ENCODE data around the gene CRYGN.

DNA sequence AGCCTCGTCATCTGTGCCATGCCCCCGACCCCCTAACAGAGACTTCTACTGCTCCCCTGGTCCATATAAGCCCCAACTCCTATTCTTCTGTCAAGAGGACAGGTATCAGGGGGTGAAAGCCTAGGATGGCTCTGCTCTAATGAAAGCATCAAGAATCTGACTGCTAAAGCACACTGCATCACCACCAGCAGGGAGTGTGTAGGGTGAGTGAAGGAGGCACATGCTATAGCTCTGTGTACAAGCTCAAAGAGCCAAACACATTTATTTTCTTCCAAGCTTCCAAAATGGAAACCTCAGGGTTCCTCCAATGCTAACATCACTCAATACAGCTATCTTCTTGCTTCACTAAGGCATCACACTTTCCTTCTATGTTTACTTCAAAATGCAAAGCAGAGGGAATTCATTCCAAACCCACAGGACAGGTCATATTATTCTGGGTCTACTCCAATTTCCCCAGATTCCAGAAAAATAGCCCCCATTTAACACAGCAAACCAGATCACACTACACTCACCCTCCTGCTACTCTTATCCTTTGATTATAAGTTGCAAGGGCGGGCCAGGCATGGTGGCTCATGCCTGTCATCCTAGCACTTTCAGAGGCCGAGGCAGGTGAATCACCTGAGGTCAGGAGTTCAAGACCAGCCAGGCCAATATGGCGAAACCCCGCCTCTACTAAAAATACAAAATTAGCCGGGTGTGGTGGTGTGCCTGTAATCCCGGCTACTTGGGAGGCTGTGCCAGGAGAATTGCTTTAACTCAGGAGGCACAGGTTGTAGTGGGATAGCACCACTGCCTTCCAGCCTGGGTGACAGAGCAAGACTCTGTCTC lies 43.2 kb upstream of the CRYGN start:
- TF ChIP-seq RARB (CRISPR knock-in tag; IDR thresholded peaks at IDR 0.05) (no peak), ZNF8 (CRISPR knock-in tag; IDR thresholded peaks at IDR 0.05) (no peak), ARNTL (CRISPR knock-in tag; IDR thresholded peaks at IDR 0.05; ENCODE audit: borderline replicate concordance, low read depth) (no peak), BACH2 (CRISPR knock-in tag; IDR thresholded peaks at IDR 0.05; ENCODE audit: borderline replicate concordance) (no peak), TOX (CRISPR knock-in tag; IDR thresholded peaks at IDR 0.05; ENCODE audit: borderline replicate concordance) (no peak), ZFP30 (CRISPR knock-in tag; IDR thresholded peaks at IDR 0.05) (no peak), ISL1 (CRISPR knock-in tag; IDR thresholded peaks at IDR 0.05) (no peak), PPARA (CRISPR knock-in tag; IDR thresholded peaks at IDR 0.05; ENCODE audit: borderline replicate concordance) (no peak), ZNF70 (CRISPR knock-in tag; IDR thresholded peaks at IDR 0.05) (no peak), ZFP3 (CRISPR knock-in tag; IDR thresholded peaks at IDR 0.05) (no peak)
- TF ChIP-seq, protein P1, sequence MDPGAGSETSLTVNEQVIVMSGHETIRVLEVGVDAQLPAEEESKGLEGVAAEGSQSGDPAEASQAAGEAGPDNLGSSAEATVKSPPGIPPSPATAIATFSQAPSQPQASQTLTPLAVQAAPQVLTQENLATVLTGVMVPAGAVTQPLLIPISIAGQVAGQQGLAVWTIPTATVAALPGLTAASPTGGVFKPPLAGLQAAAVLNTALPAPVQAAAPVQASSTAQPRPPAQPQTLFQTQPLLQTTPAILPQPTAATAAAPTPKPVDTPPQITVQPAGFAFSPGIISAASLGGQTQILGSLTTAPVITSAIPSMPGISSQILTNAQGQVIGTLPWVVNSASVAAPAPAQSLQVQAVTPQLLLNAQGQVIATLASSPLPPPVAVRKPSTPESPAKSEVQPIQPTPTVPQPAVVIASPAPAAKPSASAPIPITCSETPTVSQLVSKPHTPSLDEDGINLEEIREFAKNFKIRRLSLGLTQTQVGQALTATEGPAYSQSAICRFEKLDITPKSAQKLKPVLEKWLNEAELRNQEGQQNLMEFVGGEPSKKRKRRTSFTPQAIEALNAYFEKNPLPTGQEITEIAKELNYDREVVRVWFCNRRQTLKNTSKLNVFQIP (CRISPR knock-in tag; IDR thresholded peaks at IDR 0.05; ENCODE audit: borderline replicate concordance, low read depth), result no peak
- TF ChIP-seq, protein P2, sequence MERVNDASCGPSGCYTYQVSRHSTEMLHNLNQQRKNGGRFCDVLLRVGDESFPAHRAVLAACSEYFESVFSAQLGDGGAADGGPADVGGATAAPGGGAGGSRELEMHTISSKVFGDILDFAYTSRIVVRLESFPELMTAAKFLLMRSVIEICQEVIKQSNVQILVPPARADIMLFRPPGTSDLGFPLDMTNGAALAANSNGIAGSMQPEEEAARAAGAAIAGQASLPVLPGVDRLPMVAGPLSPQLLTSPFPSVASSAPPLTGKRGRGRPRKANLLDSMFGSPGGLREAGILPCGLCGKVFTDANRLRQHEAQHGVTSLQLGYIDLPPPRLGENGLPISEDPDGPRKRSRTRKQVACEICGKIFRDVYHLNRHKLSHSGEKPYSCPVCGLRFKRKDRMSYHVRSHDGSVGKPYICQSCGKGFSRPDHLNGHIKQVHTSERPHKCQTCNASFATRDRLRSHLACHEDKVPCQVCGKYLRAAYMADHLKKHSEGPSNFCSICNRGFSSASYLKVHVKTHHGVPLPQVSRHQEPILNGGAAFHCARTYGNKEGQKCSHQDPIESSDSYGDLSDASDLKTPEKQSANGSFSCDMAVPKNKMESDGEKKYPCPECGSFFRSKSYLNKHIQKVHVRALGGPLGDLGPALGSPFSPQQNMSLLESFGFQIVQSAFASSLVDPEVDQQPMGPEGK (CRISPR knock-in tag; IDR thresholded peaks at IDR 0.05; ENCODE audit: borderline replicate concordance), result no peak
- TF ChIP-seq, protein P3, sequence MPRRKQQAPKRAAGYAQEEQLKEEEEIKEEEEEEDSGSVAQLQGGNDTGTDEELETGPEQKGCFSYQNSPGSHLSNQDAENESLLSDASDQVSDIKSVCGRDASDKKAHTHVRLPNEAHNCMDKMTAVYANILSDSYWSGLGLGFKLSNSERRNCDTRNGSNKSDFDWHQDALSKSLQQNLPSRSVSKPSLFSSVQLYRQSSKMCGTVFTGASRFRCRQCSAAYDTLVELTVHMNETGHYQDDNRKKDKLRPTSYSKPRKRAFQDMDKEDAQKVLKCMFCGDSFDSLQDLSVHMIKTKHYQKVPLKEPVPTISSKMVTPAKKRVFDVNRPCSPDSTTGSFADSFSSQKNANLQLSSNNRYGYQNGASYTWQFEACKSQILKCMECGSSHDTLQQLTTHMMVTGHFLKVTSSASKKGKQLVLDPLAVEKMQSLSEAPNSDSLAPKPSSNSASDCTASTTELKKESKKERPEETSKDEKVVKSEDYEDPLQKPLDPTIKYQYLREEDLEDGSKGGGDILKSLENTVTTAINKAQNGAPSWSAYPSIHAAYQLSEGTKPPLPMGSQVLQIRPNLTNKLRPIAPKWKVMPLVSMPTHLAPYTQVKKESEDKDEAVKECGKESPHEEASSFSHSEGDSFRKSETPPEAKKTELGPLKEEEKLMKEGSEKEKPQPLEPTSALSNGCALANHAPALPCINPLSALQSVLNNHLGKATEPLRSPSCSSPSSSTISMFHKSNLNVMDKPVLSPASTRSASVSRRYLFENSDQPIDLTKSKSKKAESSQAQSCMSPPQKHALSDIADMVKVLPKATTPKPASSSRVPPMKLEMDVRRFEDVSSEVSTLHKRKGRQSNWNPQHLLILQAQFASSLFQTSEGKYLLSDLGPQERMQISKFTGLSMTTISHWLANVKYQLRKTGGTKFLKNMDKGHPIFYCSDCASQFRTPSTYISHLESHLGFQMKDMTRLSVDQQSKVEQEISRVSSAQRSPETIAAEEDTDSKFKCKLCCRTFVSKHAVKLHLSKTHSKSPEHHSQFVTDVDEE (CRISPR knock-in tag; IDR thresholded peaks at IDR 0.05), result no peak
- TF ChIP-seq, protein P4, sequence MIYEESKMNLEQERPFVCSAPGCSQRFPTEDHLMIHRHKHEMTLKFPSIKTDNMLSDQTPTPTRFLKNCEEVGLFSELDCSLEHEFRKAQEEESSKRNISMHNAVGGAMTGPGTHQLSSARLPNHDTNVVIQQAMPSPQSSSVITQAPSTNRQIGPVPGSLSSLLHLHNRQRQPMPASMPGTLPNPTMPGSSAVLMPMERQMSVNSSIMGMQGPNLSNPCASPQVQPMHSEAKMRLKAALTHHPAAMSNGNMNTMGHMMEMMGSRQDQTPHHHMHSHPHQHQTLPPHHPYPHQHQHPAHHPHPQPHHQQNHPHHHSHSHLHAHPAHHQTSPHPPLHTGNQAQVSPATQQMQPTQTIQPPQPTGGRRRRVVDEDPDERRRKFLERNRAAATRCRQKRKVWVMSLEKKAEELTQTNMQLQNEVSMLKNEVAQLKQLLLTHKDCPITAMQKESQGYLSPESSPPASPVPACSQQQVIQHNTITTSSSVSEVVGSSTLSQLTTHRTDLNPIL (CRISPR knock-in tag; IDR thresholded peaks at IDR 0.05; ENCODE audit: low read depth), result no peak

All from SK-N-SH treated with all-trans-retinoic acid at 6 μM for 48 hours (cell line).